VCaP (cell line): ENCODE results near the gene CREBL2.
"Not testable (repeated sequence)": the region's sequence is repeated elsewhere in the genome, so short reads cannot be mapped to it uniquely, and the experiment has no call there.

ENCODE experiments used
- H3K27ac ChIP-seq: fragments of 450-650 bp; 2 replicates; pipeline ENCODE4 v1.5.1; 2017
- TF ChIP-seq, protein P1 (sequence below): fragments of 450-650 bp; conservative IDR thresholded peaks from 2 replicates; pipeline ENCODE4 v1.5.1; 2017; ENCODE audit warnings: mild to moderate bottlenecking, moderate library complexity

CREBL2 gene

GRCh38 chr12:12628013-12628412 lies 16.3 kb downstream of the CREBL2 start:
- H3K27ac ChIP-seq = no peak overlapping the region
- TF ChIP-seq, protein P1, sequence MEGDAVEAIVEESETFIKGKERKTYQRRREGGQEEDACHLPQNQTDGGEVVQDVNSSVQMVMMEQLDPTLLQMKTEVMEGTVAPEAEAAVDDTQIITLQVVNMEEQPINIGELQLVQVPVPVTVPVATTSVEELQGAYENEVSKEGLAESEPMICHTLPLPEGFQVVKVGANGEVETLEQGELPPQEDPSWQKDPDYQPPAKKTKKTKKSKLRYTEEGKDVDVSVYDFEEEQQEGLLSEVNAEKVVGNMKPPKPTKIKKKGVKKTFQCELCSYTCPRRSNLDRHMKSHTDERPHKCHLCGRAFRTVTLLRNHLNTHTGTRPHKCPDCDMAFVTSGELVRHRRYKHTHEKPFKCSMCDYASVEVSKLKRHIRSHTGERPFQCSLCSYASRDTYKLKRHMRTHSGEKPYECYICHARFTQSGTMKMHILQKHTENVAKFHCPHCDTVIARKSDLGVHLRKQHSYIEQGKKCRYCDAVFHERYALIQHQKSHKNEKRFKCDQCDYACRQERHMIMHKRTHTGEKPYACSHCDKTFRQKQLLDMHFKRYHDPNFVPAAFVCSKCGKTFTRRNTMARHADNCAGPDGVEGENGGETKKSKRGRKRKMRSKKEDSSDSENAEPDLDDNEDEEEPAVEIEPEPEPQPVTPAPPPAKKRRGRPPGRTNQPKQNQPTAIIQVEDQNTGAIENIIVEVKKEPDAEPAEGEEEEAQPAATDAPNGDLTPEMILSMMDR = no peak

- no peak overlapping the region for H3K27ac ChIP-seq
- TF ChIP-seq, protein P1 = no peak
Measured at GRCh38 chr12:12630850-12631249, 19.2 kb downstream of the CREBL2 start.

- TF ChIP-seq, protein P1 = no peak
- no peak overlapping the region for H3K27ac ChIP-seq
Measured at GRCh38 chr12:12635651-12636050, 24.0 kb downstream of the CREBL2 start.

DNA sequence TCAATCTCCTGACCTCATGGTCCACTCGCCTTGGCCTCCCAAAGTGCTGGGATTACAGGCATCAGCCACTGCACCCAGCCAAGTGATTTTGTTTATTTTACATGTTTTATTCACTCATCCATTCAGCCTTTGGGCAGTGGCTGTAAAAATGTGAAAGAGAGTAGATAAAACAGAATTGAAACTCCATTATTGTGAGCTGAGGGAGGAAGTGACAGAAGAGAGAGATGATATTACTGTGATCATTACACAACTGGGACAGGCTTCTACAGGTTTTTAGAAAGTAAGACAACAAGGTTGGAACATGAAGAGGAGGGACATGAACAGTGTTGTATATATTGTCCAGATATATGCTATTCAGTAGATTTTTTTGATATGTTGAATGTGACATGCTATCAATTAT lies 25.0 kb downstream of the CREBL2 start:
- TF ChIP-seq, protein P1 = no peak
- H3K27ac ChIP-seq = no peak overlapping the region

DNA sequence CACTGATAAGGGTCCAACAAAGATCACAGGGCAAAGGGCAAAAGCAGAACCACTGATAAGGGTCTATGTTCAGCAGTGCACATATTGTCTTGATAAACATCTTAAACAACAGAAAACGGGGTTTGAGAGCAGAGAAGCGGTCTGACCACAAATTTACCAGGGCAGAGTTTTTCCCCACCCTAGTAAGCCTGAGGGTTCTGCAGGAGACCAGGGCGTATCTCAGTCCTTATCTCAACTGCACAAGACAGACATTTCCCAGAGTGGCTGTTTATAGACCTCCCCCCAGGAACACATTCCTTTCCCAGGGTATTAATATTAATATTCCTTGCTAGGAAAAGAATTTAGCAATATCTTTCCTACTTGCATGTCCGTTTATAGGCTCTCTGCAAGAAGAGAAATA lies 28.3 kb downstream of the CREBL2 start:
- not testable (repeated sequence) for H3K27ac ChIP-seq

DNA sequence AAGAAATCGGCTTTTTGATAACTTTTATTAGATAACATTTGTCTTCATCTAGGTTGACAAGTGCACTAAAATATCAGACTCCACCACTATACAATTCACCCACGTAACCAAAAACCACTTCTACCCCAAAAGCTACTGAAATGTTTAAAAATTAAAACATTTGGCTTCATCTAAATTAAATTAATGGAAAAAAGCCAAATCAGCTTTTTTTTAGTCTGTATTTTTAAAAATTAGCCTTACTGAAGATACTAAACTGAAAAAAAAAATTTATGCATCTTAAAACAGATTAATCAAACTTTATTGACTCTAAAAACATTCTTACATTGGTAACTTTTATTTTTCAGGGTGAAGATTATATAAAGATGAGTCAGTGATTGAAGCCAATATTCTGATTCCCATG lies 30.0 kb downstream of the CREBL2 start:
- TF ChIP-seq, protein P1 = no peak
- H3K27ac ChIP-seq = no peak overlapping the region

- no peak overlapping the region for H3K27ac ChIP-seq
- TF ChIP-seq, protein P1 = no peak
Measured at GRCh38 chr12:12642916-12643315, 31.2 kb downstream of the CREBL2 start.

DNA sequence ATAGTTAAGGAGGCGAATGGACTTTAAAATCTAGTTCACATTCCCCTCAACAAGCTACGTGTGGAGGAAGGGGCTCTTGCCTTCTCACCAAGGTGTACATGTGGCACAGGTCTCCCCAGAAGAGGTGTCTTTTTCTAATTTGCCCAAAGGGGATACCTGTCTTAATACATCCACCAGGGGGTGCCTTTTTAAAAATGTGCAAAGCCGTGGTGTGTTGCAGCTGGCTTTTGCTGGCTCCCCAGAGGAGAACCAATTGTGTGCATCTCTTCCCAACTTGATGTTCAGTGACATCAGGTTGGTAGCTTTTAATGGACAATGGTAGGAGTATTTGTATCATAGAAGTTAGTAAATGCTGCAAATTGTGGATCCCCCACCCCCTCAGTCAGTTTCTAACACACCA lies 33.8 kb downstream of the CREBL2 start:
- TF ChIP-seq, protein P1 = no peak; the same call in 1 of the 2 replicates
- H3K27ac ChIP-seq = no peak overlapping the region

DNA sequence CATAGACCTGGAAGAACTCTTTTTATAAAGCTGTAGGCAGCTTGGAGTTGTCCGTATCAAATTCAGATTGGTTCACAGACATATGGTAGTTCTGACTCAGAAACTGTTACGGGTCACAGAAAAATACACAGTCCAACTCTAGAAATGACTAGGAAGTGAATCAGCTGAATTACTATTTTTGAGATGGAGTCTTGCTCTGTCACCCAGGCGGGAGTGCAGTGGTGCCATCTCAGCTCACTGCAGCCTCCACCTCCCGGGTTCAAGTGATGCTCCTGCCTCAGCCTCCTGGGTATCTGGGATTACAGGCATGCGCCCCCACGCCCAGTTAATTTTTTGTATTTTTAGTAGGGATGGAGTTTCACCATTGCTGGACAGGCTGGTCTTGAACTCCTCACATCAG lies 34.3 kb downstream of the CREBL2 start:
- not testable (repeated sequence) for H3K27ac ChIP-seq
